DOHH2 (cell line): ENCODE data around the gene WNT7A.

Experiments
- CTCF ChIP-seq: fragments of 200-600 bp; sonication (generic); IDR thresholded peaks from one replicate; pipeline ENCODE4 v1.5.1; 2014; ENCODE audit warnings: antibody characterized with exemption, mild to moderate bottlenecking, low read depth, low read length; ENCODE audit not compliant: poor library complexity, severe bottlenecking
- EZH2phosphoT487 ChIP-seq: fragments of 200-600 bp; sonication (generic); IDR thresholded peaks from 2 replicates; pipeline ENCODE4 v1.6.1; 2017; ENCODE audit warnings: borderline replicate concordance, mild to moderate bottlenecking, antibody characterized with exemption, low read length, moderate library complexity, mixed read lengths

DNA sequence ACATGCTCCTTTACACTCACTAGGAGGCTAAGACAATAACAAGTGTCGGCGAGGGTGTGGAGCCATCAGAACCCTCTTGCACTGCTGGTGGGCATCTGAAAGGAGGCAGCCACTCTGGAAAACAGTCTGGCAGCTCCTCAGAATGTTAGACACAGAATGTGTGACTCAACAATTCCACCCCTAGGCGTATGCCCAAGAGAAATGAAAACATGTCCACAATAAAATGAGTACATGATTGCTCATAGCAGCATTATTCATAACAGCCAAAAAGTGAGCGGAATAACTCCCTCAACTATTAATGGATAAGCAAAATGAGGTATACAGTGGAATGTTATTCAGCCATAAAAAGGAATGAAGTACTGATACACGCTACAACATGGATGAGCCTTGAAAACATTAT lies 57.8 kb downstream of the WNT7A start:
- TF ChIP-seq CTCF = no peak
- no peak for TF ChIP-seq EZH2phosphoT487
